ENCODE results near the gene TMEM198.

TMEM198 gene

DNA sequence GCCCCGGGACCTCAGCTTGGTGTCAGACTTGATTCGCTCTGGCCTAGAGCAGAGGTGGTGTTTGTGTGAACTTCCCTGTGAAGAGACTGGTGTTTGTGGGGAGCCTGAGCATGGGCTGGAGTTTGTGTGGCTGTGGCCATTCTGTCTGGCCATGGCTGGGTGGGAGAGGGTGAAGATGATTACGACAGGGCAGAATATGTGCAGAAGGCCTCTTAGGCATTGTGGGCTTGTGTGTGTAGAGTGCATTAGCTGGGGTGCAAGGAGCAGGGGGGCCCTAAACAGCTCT lies 17.0 kb downstream of the TMEM198 start:
- Histone ChIP-seq H3K4me3 (IDR thresholded peaks at IDR 0.05; ENCODE audit: insufficient read depth, low read depth, low read length) (no peak overlapping the region), H3K4me2 (no peak overlapping the region), H3K27ac (no peak overlapping the region), H4K20me1 (ENCODE audit: insufficient read depth) (no peaks in the 10 kb centered on the region), H3K27me3 (ENCODE audit: insufficient read depth, low read depth) (peaks cover 83% of the 10 kb centered on the region), H3K79me2 (ENCODE audit: insufficient read depth, low read depth) (no peaks in the 10 kb centered on the region), H3K4me1 (ENCODE audit: low read depth, poor library complexity, severe bottlenecking) (no peaks in the 10 kb centered on the region), H3K36me3 (ENCODE audit: insufficient read depth) (no peaks in the 10 kb centered on the region), H2AFZ (ENCODE audit: low read depth) (no peak overlapping the region), H3K9ac (no peak overlapping the region)
- TF ChIP-seq, protein P1, sequence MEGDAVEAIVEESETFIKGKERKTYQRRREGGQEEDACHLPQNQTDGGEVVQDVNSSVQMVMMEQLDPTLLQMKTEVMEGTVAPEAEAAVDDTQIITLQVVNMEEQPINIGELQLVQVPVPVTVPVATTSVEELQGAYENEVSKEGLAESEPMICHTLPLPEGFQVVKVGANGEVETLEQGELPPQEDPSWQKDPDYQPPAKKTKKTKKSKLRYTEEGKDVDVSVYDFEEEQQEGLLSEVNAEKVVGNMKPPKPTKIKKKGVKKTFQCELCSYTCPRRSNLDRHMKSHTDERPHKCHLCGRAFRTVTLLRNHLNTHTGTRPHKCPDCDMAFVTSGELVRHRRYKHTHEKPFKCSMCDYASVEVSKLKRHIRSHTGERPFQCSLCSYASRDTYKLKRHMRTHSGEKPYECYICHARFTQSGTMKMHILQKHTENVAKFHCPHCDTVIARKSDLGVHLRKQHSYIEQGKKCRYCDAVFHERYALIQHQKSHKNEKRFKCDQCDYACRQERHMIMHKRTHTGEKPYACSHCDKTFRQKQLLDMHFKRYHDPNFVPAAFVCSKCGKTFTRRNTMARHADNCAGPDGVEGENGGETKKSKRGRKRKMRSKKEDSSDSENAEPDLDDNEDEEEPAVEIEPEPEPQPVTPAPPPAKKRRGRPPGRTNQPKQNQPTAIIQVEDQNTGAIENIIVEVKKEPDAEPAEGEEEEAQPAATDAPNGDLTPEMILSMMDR (conservative IDR thresholded peaks at IDR 0.05; ENCODE audit: low read depth, low read length): no peak

DNA sequence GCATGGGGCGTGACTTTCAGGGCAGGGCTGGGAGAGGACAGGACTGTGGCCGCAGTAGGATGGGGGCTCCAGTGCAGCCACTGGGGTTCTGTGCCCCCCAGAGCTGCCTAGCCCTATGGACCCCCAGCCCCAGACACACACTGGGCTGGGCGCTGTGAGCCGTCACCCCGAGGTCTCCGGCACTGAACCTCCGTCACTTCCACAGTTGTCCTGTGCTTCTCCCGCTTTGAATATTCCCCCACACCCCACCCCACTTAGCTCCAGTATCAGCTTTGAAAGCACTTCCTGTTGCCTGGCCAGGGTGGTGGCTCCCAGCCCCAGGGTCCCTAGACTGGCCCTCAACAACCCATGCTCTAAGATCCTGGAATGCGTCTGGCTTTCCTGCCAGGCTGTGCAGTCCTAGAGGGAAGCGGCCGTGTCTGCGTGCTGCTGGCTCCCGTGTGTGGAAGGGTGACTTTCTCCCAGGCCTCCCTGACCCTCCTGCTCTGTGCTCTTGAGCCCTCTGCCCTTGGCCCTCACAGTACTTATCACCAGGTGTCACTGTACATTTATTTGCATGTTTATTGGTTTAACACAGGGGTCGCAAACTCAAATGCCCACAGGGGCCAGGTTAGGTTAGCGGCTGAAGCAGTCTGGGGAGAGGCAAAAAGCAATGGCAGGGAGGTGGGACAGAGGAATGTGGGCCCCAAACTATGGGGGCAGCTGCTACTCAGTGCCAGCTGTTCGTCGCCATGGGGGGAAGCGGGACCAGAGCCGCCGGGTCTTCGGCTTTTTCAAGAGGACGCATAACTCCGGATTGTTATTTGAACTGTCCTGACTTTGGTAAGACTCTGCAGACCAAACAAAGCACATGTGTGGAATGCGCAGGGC lies 17.6 kb downstream of the TMEM198 start:
- no peak overlapping the region for H3K9ac ChIP-seq
- H3K4me1 ChIP-seq (ENCODE audit: low read depth, poor library complexity, severe bottlenecking): no peaks in the 10 kb centered on the region
- no peak overlapping the region for H3K4me3 ChIP-seq (IDR thresholded peaks at IDR 0.05; ENCODE audit: insufficient read depth, low read depth, low read length)
- H3K36me3 ChIP-seq (ENCODE audit: insufficient read depth): no peaks in the 10 kb centered on the region
- no peaks in the 10 kb centered on the region for H4K20me1 ChIP-seq (ENCODE audit: insufficient read depth)
- H3K4me2 ChIP-seq: no peak overlapping the region
- H3K27me3 ChIP-seq (ENCODE audit: insufficient read depth, low read depth): peaks cover 83% of the 10 kb centered on the region
- H2AFZ ChIP-seq (ENCODE audit: low read depth): no peak overlapping the region
- no peak overlapping the region for H3K27ac ChIP-seq
- no peaks in the 10 kb centered on the region for H3K79me2 ChIP-seq (ENCODE audit: insufficient read depth, low read depth)
- TF ChIP-seq, protein P1 (conservative IDR thresholded peaks at IDR 0.05; ENCODE audit: low read depth, low read length): no peak

DNA sequence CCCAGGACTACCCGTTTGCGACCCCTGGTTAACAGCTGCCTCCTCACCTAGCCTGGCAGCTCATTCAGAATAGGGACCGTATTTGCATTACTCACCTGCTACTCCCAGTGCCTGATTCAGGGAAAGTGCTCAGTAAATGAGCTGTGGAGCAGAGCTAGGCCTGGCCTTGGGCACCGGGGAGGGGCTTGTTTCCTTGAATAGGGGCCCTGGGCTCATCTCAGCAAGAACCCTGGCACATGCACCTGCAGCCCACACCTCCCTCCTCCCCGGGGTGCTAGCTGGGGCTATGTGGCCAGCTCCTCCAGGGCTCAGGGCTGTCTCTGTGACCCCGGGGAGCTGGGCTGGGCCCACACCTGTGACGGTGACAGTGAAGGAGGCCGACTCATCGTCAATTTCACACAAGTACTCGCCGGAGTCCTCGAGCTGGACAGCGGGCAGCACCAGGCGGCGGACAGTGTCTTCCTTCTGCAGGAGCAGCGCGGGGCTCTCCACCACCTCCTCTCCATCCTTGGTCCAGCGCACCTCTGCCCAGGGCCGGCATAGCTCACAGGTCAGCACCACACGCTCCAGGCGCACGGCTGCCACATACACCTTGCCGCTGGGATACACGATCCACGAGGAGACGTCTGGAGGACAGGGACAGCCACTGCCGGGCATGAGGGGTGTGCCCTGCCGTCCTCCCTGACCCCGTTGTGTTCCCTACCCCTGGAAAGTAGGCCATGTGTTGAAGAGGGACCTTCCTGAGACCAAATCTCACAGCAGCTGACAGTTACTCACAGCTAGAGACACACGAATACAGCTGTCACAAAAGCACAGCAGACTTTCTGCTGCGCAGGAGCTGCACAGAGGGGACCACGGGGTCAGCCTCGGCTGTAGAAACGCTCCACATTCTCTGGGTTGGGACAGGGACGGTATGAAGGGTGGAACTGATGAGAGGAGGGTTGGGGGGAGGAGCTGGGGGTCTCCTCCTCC lies 18.5 kb downstream of the TMEM198 start:
- Histone ChIP-seq H3K27me3 (ENCODE audit: insufficient read depth, low read depth) (peaks cover 85% of the 10 kb centered on the region), H3K27ac (no peak overlapping the region), H3K36me3 (ENCODE audit: insufficient read depth) (no peaks in the 10 kb centered on the region), H3K79me2 (ENCODE audit: insufficient read depth, low read depth) (no peaks in the 10 kb centered on the region), H3K4me2 (no peak overlapping the region), H2AFZ (ENCODE audit: low read depth) (no peak overlapping the region), H3K4me3 (IDR thresholded peaks at IDR 0.05; ENCODE audit: insufficient read depth, low read depth, low read length) (no peak overlapping the region), H3K4me1 (ENCODE audit: low read depth, poor library complexity, severe bottlenecking) (no peaks in the 10 kb centered on the region), H3K9ac (no peak overlapping the region), H4K20me1 (ENCODE audit: insufficient read depth) (no peaks in the 10 kb centered on the region)
- TF ChIP-seq, protein P1 (conservative IDR thresholded peaks at IDR 0.05; ENCODE audit: low read depth, low read length): no peak

DNA sequence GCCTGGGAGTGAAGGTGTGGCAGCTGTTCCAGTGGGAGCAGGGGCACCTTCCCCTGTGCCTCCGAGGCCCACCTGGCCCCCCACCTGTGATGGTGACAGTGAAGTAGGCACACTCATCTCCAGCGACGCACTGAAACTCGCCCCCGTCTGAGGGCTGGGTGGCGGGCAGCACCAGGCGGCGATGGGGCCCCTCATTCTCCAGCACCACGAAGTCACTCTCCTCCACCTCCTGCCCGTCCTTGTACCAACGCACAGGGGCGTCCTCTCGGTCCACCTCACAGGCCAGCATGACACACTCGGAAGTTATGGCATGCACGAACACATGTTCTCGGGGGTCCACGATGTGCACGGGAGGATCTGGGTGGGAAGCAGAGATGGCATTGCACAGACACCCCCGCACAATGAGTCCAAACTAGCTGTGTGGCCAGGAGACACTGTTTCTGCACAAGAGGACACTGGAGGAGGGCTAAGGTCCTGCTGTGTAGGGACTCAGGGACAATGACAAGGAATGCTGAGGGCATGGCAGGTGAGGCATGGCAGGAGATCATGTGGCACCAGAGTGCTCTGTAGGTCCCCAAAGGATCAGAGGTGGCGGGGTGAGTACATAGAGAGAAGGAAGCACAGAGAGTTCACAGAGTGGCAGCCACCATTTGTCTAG lies 19.6 kb downstream of the TMEM198 start:
- Histone ChIP-seq H3K27ac (no peak overlapping the region), H3K4me2 (no peak overlapping the region), H3K4me3 (IDR thresholded peaks at IDR 0.05; ENCODE audit: insufficient read depth, low read depth, low read length) (no peak overlapping the region), H3K27me3 (ENCODE audit: insufficient read depth, low read depth) (peaks cover 87% of the 10 kb centered on the region), H3K4me1 (ENCODE audit: low read depth, poor library complexity, severe bottlenecking) (no peaks in the 10 kb centered on the region), H3K79me2 (ENCODE audit: insufficient read depth, low read depth) (no peaks in the 10 kb centered on the region), H2AFZ (ENCODE audit: low read depth) (no peak overlapping the region), H3K36me3 (ENCODE audit: insufficient read depth) (no peaks in the 10 kb centered on the region), H3K9ac (no peak overlapping the region), H4K20me1 (ENCODE audit: insufficient read depth) (no peaks in the 10 kb centered on the region)
- TF ChIP-seq, protein P1 (conservative IDR thresholded peaks at IDR 0.05; ENCODE audit: low read depth, low read length): no peak

Data from KMS-11 (cell line).